ENCODE measurements around the gene CYP27A1. TPM values are rescaled to one million over a fixed set of nuclear protein-coding genes. Genes with fewer than 3 reads are reported as not detected.

CYP27A1 gene
- total and polyA plus RNA-seq, 4 donors, result 112 to 354 (median 305) TPM

- Histone ChIP-seq H3K9ac (ENCODE audit: low read depth in 1 of 2, low read length in 2 of 2) (no peak overlapping the region), H3K36me3 (ENCODE audit: control insufficient read depth in 4 of 4, insufficient read depth in 3 of 4, low read depth in 1 of 4, low read length in 3 of 4) (no peaks in the 10 kb centered on the region), H3K27me3 (ENCODE audit: control insufficient read depth in 4 of 4, insufficient read depth in 4 of 4, low read length in 3 of 4) (no peaks in the 10 kb centered on the region), H3K4me3 (ENCODE audit: low read depth in 1 of 3, low read length in 3 of 3) (no peak overlapping the region), H3K4me1 (ENCODE audit: control insufficient read depth in 4 of 4, insufficient read depth in 4 of 4, low read length in 3 of 4) (no peaks in the 10 kb centered on the region), H3K27ac (ENCODE audit: low read depth in 1 of 2, low read length in 2 of 2) (no peak overlapping the region), H3K9me3 (ENCODE audit: control insufficient read depth in 4 of 4, low read length in 3 of 4) (no peaks in the 10 kb centered on the region)
- DNase-seq (ENCODE audit: low spot score), result no peak
- 80% methylated on average over 3 of the region's 3 CpGs for WGBS
- no peak for TF ChIP-seq YY1 (IDR thresholded peaks at IDR 0.05)
- TF ChIP-seq REST (IDR thresholded peaks at IDR 0.05), result no peak
Measured at GRCh38 chr2:218830526-218831306, 48.8 kb downstream of the CYP27A1 start.

- 81% methylated on average over 18 of the region's 18 CpGs for WGBS
- Histone ChIP-seq H3K36me3 (ENCODE audit: control insufficient read depth in 4 of 4, insufficient read depth in 3 of 4, low read depth in 1 of 4, low read length in 3 of 4) (no peaks in the 10 kb centered on the region), H3K4me1 (ENCODE audit: control insufficient read depth in 4 of 4, insufficient read depth in 4 of 4, low read length in 3 of 4) (no peaks in the 10 kb centered on the region), H3K9me3 (ENCODE audit: control insufficient read depth in 4 of 4, low read length in 3 of 4) (no peaks in the 10 kb centered on the region), H3K27ac (ENCODE audit: low read depth in 1 of 2, low read length in 2 of 2) (no peak within 1 kb of the TSS), H3K27me3 (ENCODE audit: control insufficient read depth in 4 of 4, insufficient read depth in 4 of 4, low read length in 3 of 4) (no peaks in the 10 kb centered on the region), H3K9ac (ENCODE audit: low read depth in 1 of 2, low read length in 2 of 2) (no peak within 1 kb of the TSS), H3K4me3 (ENCODE audit: low read depth in 1 of 3, low read length in 3 of 3) (no peak within 1 kb of the TSS)
- no peak for DNase-seq (ENCODE audit: low spot score)
- no peak for TF ChIP-seq REST (IDR thresholded peaks at IDR 0.05)
- TF ChIP-seq FOXA2 (IDR thresholded peaks at IDR 0.05), result no peak
- no peak for TF ChIP-seq EGR1 (IDR thresholded peaks at IDR 0.05; ENCODE audit: low read depth in 2 of 2)
- no peak for TF ChIP-seq SP1 (IDR thresholded peaks at IDR 0.05)
- no peak for TF ChIP-seq CTCF (IDR thresholded peaks at IDR 0.05; ENCODE audit: low read depth, low read length, missing input control)
- no peak for TF ChIP-seq ATF3 (IDR thresholded peaks at IDR 0.05)
- TF ChIP-seq, protein P1, sequence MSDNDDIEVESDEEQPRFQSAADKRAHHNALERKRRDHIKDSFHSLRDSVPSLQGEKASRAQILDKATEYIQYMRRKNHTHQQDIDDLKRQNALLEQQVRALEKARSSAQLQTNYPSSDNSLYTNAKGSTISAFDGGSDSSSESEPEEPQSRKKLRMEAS (IDR thresholded peaks at IDR 0.05), result no peak
- no peak for TF ChIP-seq NR2F2 (IDR thresholded peaks at IDR 0.05)
- no peak for TF ChIP-seq RXRA (IDR thresholded peaks at IDR 0.05)
- no peak for TF ChIP-seq RAD21 (IDR thresholded peaks at IDR 0.05)
- TF ChIP-seq FOXA1 (IDR thresholded peaks at IDR 0.05), result no peak
- no peak for TF ChIP-seq HNF4G (IDR thresholded peaks at IDR 0.05)
- no peak for TF ChIP-seq YY1 (IDR thresholded peaks at IDR 0.05)
- TF ChIP-seq HNF4A (conservative IDR thresholded peaks at IDR 0.05), result no peak
- no peak for TF ChIP-seq TAF1 (conservative IDR thresholded peaks at IDR 0.05)
- TF ChIP-seq JUND (IDR thresholded peaks at IDR 0.05), result no peak
- TF ChIP-seq GABPA (IDR thresholded peaks at IDR 0.05 in 1 of 2, conservative IDR thresholded peaks at IDR 0.05 in 1 of 2), result no peak
- TF ChIP-seq ZBTB33 (IDR thresholded peaks at IDR 0.05), result no peak
Measured at GRCh38 chr2:218831378-218831990, 49.5 kb downstream of the CYP27A1 start, which contains the start of gene PRKAG3. Gene PRKAG3, minus strand, starts transcription at chr2:218831803.
